ENCODE results near the gene PRUNE2.

The PRUNE2 gene

GRCh38 chr9:76624391-76625048 is 281.4 kb downstream of the PRUNE2 start:
- no peak for DNase-seq (ENCODE audit: low read depth)

- DNase-seq (ENCODE audit: low read depth), result no peak
Observed at GRCh38 chr9:76620996-76621395, 284.9 kb downstream of the PRUNE2 start.

GRCh38 chr9:76620581-76620980 is 285.3 kb downstream of the PRUNE2 start:
- no peak for DNase-seq (ENCODE audit: low read depth)

- DNase-seq (ENCODE audit: low read depth), result no peak
Observed at GRCh38 chr9:76619640-76620039, 286.3 kb downstream of the PRUNE2 start.

GRCh38 chr9:76619197-76619596 is 286.7 kb downstream of the PRUNE2 start:
- DNase-seq (ENCODE audit: low read depth), result no peak

- DNase-seq (ENCODE audit: low read depth), result no peak
Observed at GRCh38 chr9:76618762-76619161, 287.2 kb downstream of the PRUNE2 start.

- DNase-seq (ENCODE audit: low read depth), result no peak
Observed at GRCh38 chr9:76617497-76618175, 288.3 kb downstream of the PRUNE2 start.

- no peak for DNase-seq (ENCODE audit: low read depth)
Observed at GRCh38 chr9:76616780-76617179, 289.1 kb downstream of the PRUNE2 start.

- no peak for DNase-seq (ENCODE audit: low read depth)
Observed at GRCh38 chr9:76615177-76615603, 290.7 kb downstream of the PRUNE2 start.

- no peak for DNase-seq (ENCODE audit: low read depth)
Observed at GRCh38 chr9:76613974-76614373, 291.9 kb downstream of the PRUNE2 start.

GRCh38 chr9:76613150-76613781 is 292.6 kb downstream of the PRUNE2 start:
- no peak for DNase-seq (ENCODE audit: low read depth)

GRCh38 chr9:76610011-76610352 is 295.9 kb downstream of the PRUNE2 start:
- DNase-seq (ENCODE audit: low read depth), result no peak

GRCh38 chr9:76609285-76610010 is 296.5 kb downstream of the PRUNE2 start:
- no peak for DNase-seq (ENCODE audit: low read depth)

GRCh38 chr9:76608575-76609273 is 297.2 kb downstream of the PRUNE2 start:
- DNase-seq (ENCODE audit: low read depth), result no peak

GRCh38 chr9:76607730-76608436 is 298.0 kb downstream of the PRUNE2 start:
- DNase-seq (ENCODE audit: low read depth), result no peak

GRCh38 chr9:76605321-76605900 is 300.5 kb downstream of the PRUNE2 start:
- DNase-seq (ENCODE audit: low read depth), result no peak

- DNase-seq (ENCODE audit: low read depth), result no peak
Observed at GRCh38 chr9:76603931-76604570, 301.9 kb downstream of the PRUNE2 start.

GRCh38 chr9:76603448-76603895 is 302.4 kb downstream of the PRUNE2 start:
- no peak for DNase-seq (ENCODE audit: low read depth)

GRCh38 chr9:76602199-76602598 is 303.7 kb downstream of the PRUNE2 start:
- no peak for DNase-seq (ENCODE audit: low read depth)

GRCh38 chr9:76600007-76600615 is 305.8 kb downstream of the PRUNE2 start:
- DNase-seq (ENCODE audit: low read depth), result no peak

Data from activated gamma-delta T cell treated with anti-CD3 and anti-CD28 coated beads, Interleukin-2, amount 50 U/mL, for 16 hours (primary cell).